IMR-90 (cell line): ENCODE measurements around the gene PTPRN2. TPM values are rescaled to one million over a fixed set of nuclear protein-coding genes. Genes with fewer than 3 reads are reported as not detected.

Experiments
- ATAC-seq: fragments of 200-7000 bp; cut with Tn5 transposase; 2 replicates; pipeline ENCODE4 v1.9.1; 2020; ENCODE audit warnings: low read depth, mild to moderate bottlenecking, moderate library complexity
- BruUV-seq: library from RNA; stranded (reverse); fragments of 400-500 nt; replicated peaks from 2 replicates; lab custom pipeline; 2021; lab: Mats Ljungman, UMichigan
- CTCF ChIA-PET: fragments of 300-600 bp; formaldehyde crosslinking; extraction: SDS; loops from one replicate; lab custom pipeline; 2021; ENCODE audit warnings: antibody characterized with exemption; lab: Yijun Ruan, JAX
- POLR2A ChIA-PET: fragments of 300-600 bp; sonication (Branson Sonifier 250); formaldehyde crosslinking; loops from one replicate; lab custom pipeline; 2022; ENCODE audit warnings: antibody characterized with exemption; ENCODE audit not compliant: unreplicated experiment; lab: Charles Lee
- DNase-seq: peaks from one replicate; pipeline ENCODE4 v3.0.0; 2013
- H2AFZ ChIP-seq: replicated peaks from 2 replicates; pipeline ENCODE3; 2013; ENCODE audit warnings: low read length, mild to moderate bottlenecking; ENCODE audit not compliant: poor library complexity
- H2AK5ac ChIP-seq: 2 replicates; pipeline ENCODE4 v1.6.1; 2013; ENCODE audit warnings: low read depth, low read length, inconsistent platforms
- H2AK9ac ChIP-seq: replicated peaks from 2 replicates; pipeline ENCODE3; 2013; ENCODE audit warnings: mild to moderate bottlenecking, low read depth, low read length, moderate library complexity; ENCODE audit not compliant: poor library complexity
- H2BK120ac ChIP-seq: 2 replicates; pipeline ENCODE4 v1.6.1; 2013; ENCODE audit warnings: low read depth, low read length, inconsistent platforms
- H2BK15ac ChIP-seq: 3 replicates; pipeline ENCODE4 v1.6.1; 2013; ENCODE audit warnings: low read depth, low read length, inconsistent platforms
- H2BK20ac ChIP-seq: 2 replicates; pipeline ENCODE4 v1.6.1; 2013; ENCODE audit warnings: low read depth, mild to moderate bottlenecking, inconsistent platforms, low read length, moderate library complexity
- H2BK5ac ChIP-seq: 2 replicates; pipeline ENCODE4 v1.6.1; 2013; ENCODE audit warnings: mild to moderate bottlenecking, low read depth, low read length, inconsistent platforms; ENCODE audit not compliant: poor library complexity, severe bottlenecking
- H3K14ac ChIP-seq: replicated peaks from 2 replicates; pipeline ENCODE4 v1.6.1; 2013; ENCODE audit warnings: low read depth, low read length, inconsistent platforms
- H3K18ac ChIP-seq: 2 replicates; pipeline ENCODE4 v1.6.1; 2013; ENCODE audit warnings: low read depth, low read length, control low read depth
- H3K23ac ChIP-seq: 2 replicates; pipeline ENCODE4 v1.6.1; 2013; ENCODE audit warnings: low read depth, low read length, inconsistent platforms
- H3K27ac ChIP-seq: 2 replicates; pipeline ENCODE4 v1.5.1; 2013; ENCODE audit warnings: mild to moderate bottlenecking, control low read depth, low read length; ENCODE audit not compliant: insufficient read depth
- H3K27me3 ChIP-seq: 2 replicates; pipeline ENCODE4 v1.6.1; 2013; ENCODE audit warnings: low read length; ENCODE audit not compliant: control insufficient read depth, insufficient read depth
- H3K36me3 ChIP-seq: 2 replicates; pipeline ENCODE4 v1.6.1; 2013; ENCODE audit warnings: low read length, mixed read lengths; ENCODE audit not compliant: control insufficient read depth, insufficient read depth
- H3K4ac ChIP-seq: 2 replicates; pipeline ENCODE4 v1.6.1; 2013; ENCODE audit warnings: low read depth, low read length, inconsistent platforms
- H3K4me1 ChIP-seq: 2 replicates; pipeline ENCODE4 v1.6.1; 2013; ENCODE audit warnings: low read length, mixed read lengths; ENCODE audit not compliant: control insufficient read depth, insufficient read depth
- H3K4me2 ChIP-seq: 2 replicates; pipeline ENCODE4 v1.6.1; 2013; ENCODE audit warnings: low read depth, mild to moderate bottlenecking, control low read depth, low read length, moderate library complexity
- H3K4me3 ChIP-seq: 2 replicates; pipeline ENCODE4 v1.5.1; 2013; ENCODE audit warnings: low read depth, mild to moderate bottlenecking, control low read depth, low read length, moderate library complexity; ENCODE audit not compliant: insufficient read depth
- H3K56ac ChIP-seq: 2 replicates; pipeline ENCODE4 v1.6.1; 2013; ENCODE audit warnings: low read length, inconsistent platforms; ENCODE audit not compliant: insufficient read depth; ENCODE audit errors: extremely low read depth
- H3K79me1 ChIP-seq, 2 experiments: 2 replicates each; pipeline ENCODE4 v1.6.1; 2013; ENCODE audit warnings: low read length in 2 of 2, inconsistent platforms in 1 of 2, low read depth in 1 of 2
- H3K9ac ChIP-seq: 2 replicates; pipeline ENCODE4 v1.6.1; 2013; ENCODE audit warnings: low read depth, low read length, control low read depth
- H3K9me1 ChIP-seq: 2 replicates; pipeline ENCODE4 v1.6.1; 2013; ENCODE audit warnings: low read length, inconsistent platforms; ENCODE audit not compliant: insufficient read depth
- H3K9me3 ChIP-seq: 2 replicates; pipeline ENCODE4 v1.6.1; 2013; ENCODE audit warnings: low read length; ENCODE audit not compliant: control insufficient read depth, insufficient read depth
- H4K20me1 ChIP-seq: 2 replicates; pipeline ENCODE4 v1.6.1; 2013; ENCODE audit warnings: low read length, inconsistent platforms; ENCODE audit not compliant: insufficient read depth
- H4K5ac ChIP-seq: 2 replicates; pipeline ENCODE4 v1.6.1; 2013; ENCODE audit warnings: mild to moderate bottlenecking, low read depth, low read length, control low read depth
- H4K8ac ChIP-seq, 2 experiments: 2 replicates each; pipeline ENCODE4 v1.6.1; 2013; ENCODE audit warnings: low read depth in 2 of 2, low read length in 2 of 2, control low read depth in 1 of 2, inconsistent platforms in 1 of 2
- H4K91ac ChIP-seq: 2 replicates; pipeline ENCODE4 v1.6.1; 2013; ENCODE audit warnings: low read depth, low read length, inconsistent platforms; ENCODE audit not compliant: insufficient read depth
- MAFK ChIP-seq: IDR thresholded peaks from 2 replicates; pipeline ENCODE4 v1.6.1; 2012; ENCODE audit warnings: low read depth, low read length, improper control_type of control experiment
- POLR2A ChIP-seq: IDR thresholded peaks from 2 replicates; pipeline ENCODE4 v1.6.1; 2012; ENCODE audit warnings: mild to moderate bottlenecking, low read depth, low read length
- RCOR1 ChIP-seq: IDR thresholded peaks from 2 replicates; pipeline ENCODE4 v1.6.1; 2012; ENCODE audit warnings: mild to moderate bottlenecking, low read length, improper control_type of control experiment; ENCODE audit not compliant: insufficient replicate concordance
- RFX5 ChIP-seq: IDR thresholded peaks from 2 replicates; pipeline ENCODE4 v1.8.0; 2012; ENCODE audit warnings: low read depth, mild to moderate bottlenecking, low read length, moderate library complexity
- SMC3 ChIP-seq: fragments of 150-350 bp; IDR thresholded peaks from 2 replicates; pipeline ENCODE4 v1.6.1; 2016; ENCODE audit warnings: low read depth, mild to moderate bottlenecking, antibody characterized with exemption, low read length, moderate library complexity
- WGBS, 2 experiments: methylation state at CpG; one replicate each; pipeline versions ENCODE4 v1.1.5 to v1.1.7; 2013; ENCODE audit warnings: missing lambda C conversion rate in 2 of 2; ENCODE audit not compliant: insufficient read length in 1 of 2; ENCODE audit errors: extremely low coverage in 2 of 2; 5-methylcytosine and 5-hydroxymethylcytosine counted together
- dilution Hi-C: fragments of 300-500 bp; cut with HindIII; formaldehyde crosslinking; loops from one replicate; pipeline ENCODE4 v1.14.3; 2018; ENCODE audit warnings: low sequenced_read_pairs; ENCODE audit not compliant: unreplicated experiment
- in situ Hi-C: fragments of 300-500 bp; cut with MboI; formaldehyde crosslinking; loops from 3 replicates; pipeline ENCODE4 v1.14.3; 2019; ENCODE audit warnings: low sequenced_read_pairs, inconsistent platforms, mixed read lengths
- intact Hi-C: fragments of 100-400 bp; cut with micrococcal nuclease; formaldehyde crosslinking; loops from 2 replicates; pipeline ENCODE4 v1.10.0; 2022
- polyA plus RNA-seq, 3 experiments: library from polyadenylated mRNA; depleted of rRNA; stranded (reverse); fragments of >200 nt; gene quantifications; 2 replicates each; pipeline ENCODE4 v1.2.3, GENCODE V29; 2012; ENCODE audit warnings: low replicate concordance in 1 of 3
- total RNA-seq: library from RNA; depleted of rRNA; stranded (reverse); fragments of >200 nt; gene quantifications from 2 replicates; pipeline ENCODE4 v1.2.3, GENCODE V29; 2012
- TF ChIP-seq, protein P1 (sequence below): fragments of 150-350 bp; IDR thresholded peaks from 2 replicates; pipeline ENCODE4 v1.6.1; 2016; ENCODE audit warnings: low read depth, mild to moderate bottlenecking, low read length, moderate library complexity, borderline replicate concordance

The PTPRN2 gene
- total and polyA plus RNA-seq, 2 of the 4 experiments (the other 2 are of a cell fraction): 0.03 TPM; not detected in 1

DNA sequence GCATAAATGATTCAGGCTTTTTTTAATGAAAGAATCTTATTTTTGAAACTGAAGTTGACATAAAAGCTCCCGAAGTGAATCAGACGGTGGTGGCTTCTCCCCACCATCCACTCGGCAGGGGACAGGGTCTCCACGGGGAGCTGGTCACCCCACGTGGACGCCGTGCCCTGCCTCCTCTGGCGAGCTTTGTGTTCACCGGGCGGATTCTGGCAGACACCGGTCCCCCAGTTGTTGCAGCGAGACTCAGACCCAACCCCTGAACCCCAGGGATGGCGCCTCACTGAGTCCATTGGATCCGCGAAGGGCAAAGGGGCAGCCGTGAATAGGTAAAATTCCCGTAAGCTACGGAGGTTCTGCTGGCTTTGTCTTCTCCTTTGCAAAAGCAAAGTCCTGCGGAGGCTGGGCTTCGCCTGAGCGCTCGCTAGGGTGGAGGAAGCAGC, 38.4 kb downstream of the PTPRN2 start:
- H4K8ac ChIP-seq: no peak overlapping the region
- H3K9ac ChIP-seq: no peak overlapping the region
- ATAC-seq: no peak
- no peaks in the 10 kb centered on the region for H3K36me3 ChIP-seq
- H3K4me2 ChIP-seq: no peak overlapping the region
- H3K9me1 ChIP-seq: no peaks in the 10 kb centered on the region
- H4K91ac ChIP-seq: no peak overlapping the region
- no peak for DNase-seq
- H3K79me1 ChIP-seq: no peaks in the 10 kb centered on the region
- no peak overlapping the region for H2AK9ac ChIP-seq
- no peak overlapping the region for H3K4me3 ChIP-seq
- dilution Hi-C loops: no loop called here
- BruUV-seq: no TSS peak
- no peak overlapping the region for H3K4ac ChIP-seq
- no peak overlapping the region for H3K14ac ChIP-seq
- intact Hi-C loops: no loop called here
- WGBS, 2 experiments: 41% methylated on average over 9 of the region's 22 CpGs; no CpG with 5 or more reads in 1 of the 2 experiments
- H3K27ac ChIP-seq: no peak overlapping the region
- no peak overlapping the region for H3K23ac ChIP-seq
- ChIA-PET POLR2A (no interaction called here), CTCF (no interaction called here)
- H3K18ac ChIP-seq: no peak overlapping the region
- no peaks in the 10 kb centered on the region for H3K4me1 ChIP-seq
- no peaks in the 10 kb centered on the region for H3K27me3 ChIP-seq
- H2AK5ac ChIP-seq: no peak overlapping the region
- in situ Hi-C loops: no loop called here
- H2BK20ac ChIP-seq: no peak overlapping the region
- H2AFZ ChIP-seq: no peak overlapping the region
- peaks cover 43% of the 10 kb centered on the region for H3K9me3 ChIP-seq
- no peak overlapping the region for H2BK15ac ChIP-seq
- no peaks in the 10 kb centered on the region for H4K20me1 ChIP-seq
- no peak overlapping the region for H4K5ac ChIP-seq
- no peak overlapping the region for H3K56ac ChIP-seq
- no peak overlapping the region for H2BK5ac ChIP-seq
- H2BK120ac ChIP-seq: no peak overlapping the region
- TF ChIP-seq RCOR1 (no peak), POLR2A (no peak), RFX5 (no peak), SMC3 (no peak), MAFK (no peak)
- TF ChIP-seq, protein P1, sequence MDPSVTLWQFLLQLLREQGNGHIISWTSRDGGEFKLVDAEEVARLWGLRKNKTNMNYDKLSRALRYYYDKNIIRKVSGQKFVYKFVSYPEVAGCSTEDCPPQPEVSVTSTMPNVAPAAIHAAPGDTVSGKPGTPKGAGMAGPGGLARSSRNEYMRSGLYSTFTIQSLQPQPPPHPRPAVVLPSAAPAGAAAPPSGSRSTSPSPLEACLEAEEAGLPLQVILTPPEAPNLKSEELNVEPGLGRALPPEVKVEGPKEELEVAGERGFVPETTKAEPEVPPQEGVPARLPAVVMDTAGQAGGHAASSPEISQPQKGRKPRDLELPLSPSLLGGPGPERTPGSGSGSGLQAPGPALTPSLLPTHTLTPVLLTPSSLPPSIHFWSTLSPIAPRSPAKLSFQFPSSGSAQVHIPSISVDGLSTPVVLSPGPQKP: no peak
